Adrenal gland (tissue), 12 donors: ENCODE data around the gene ZBP1. TPM values are rescaled to one million over a fixed set of nuclear protein-coding genes. Genes with fewer than 3 reads are reported as not detected.

Experiments
- DNase-seq, 7 donors: peaks; one replicate each; pipeline ENCODE4 v3.0.0-alpha.2; 2019 to 2020
- H3K27ac ChIP-seq, 5 donors: fragments of 200-600 bp; sonication (generic) in 4 of 5; 1 replicate in 3 of 5; 2 replicates in 2 of 5; pipeline versions ENCODE4 v1.5.1 to v1.8.0; 2016 to 2020; ENCODE audit warnings: mild to moderate bottlenecking in 1 of 5
- H3K27me3 ChIP-seq: fragments of 200-600 bp; 2 replicates; pipeline ENCODE4 v1.8.0; 2021
- H3K36me3 ChIP-seq, 2 donors: fragments of 200-600 bp; replicated peaks in 1 of 2; 1 replicate in 1 of 2; 2 replicates in 1 of 2; pipeline versions ENCODE4 v1.5.1 to v1.8.0; 2018 to 2022
- H3K4me1 ChIP-seq, 2 donors: fragments of 200-600 bp; replicated peaks in 1 of 2; 1 replicate in 1 of 2; 2 replicates in 1 of 2; pipeline versions ENCODE4 v1.5.1 to v1.8.0; 2018 to 2021
- H3K4me3 ChIP-seq, 4 donors: fragments of 200-600 bp; sonication (generic) in 3 of 4; one replicate each; pipeline ENCODE4 v1.5.1; 2016 to 2018
- H3K9me3 ChIP-seq, 3 donors: fragments of 200-600 bp; sonication (generic) in 1 of 3; replicated peaks in 1 of 3; 1 replicate in 2 of 3; 2 replicates in 1 of 3; pipeline versions ENCODE4 v1.5.1 to v1.8.0; 2016 to 2021
- CTCF ChIP-seq, 6 experiments: fragments of 450-650 bp in 4 of 6; fragments of 200-600 bp in 2 of 6; sonication (generic) in 1 of 6; IDR thresholded peaks; 1 replicate in 5 of 6; 2 replicates in 1 of 6; pipeline versions ENCODE4 v1.5.1 to v1.8.0; 2016 to 2021; ENCODE audit warnings: antibody characterized with exemption in 6 of 6, mild to moderate bottlenecking in 2 of 6, moderate library complexity in 1 of 6
- POLR2A ChIP-seq, 2 donors: fragments of 450-650 bp; IDR thresholded peaks; one replicate each; pipeline ENCODE4 v1.6.1; 2017; ENCODE audit warnings: antibody characterized with exemption in 2 of 2, mild to moderate bottlenecking in 2 of 2, moderate library complexity in 1 of 2
- WGBS, 4 donors: extraction: QIAGEN DNeasy Blood & Tissue Kit in 2 of 4; methylation state at CpG; one replicate each; pipeline versions ENCODE4 v1.1.5 to v1.1.7; 2013 to 2017; 5-methylcytosine and 5-hydroxymethylcytosine counted together
- intact Hi-C, 2 donors: fragments of 100-400 bp; cut with DNase I; formaldehyde crosslinking; loops; one replicate each; pipeline versions ENCODE4 v1.14.1 to v1.15.0; 2022 to 2023
- polyA plus RNA-seq, 3 donors: library from polyadenylated mRNA; stranded (reverse); fragments of 200-250 nt in 2 of 3; fragments of 350-450 nt in 1 of 3; fragmentation: Illumina TruSeq in 1 of 3; extraction: RNeasy Lipid Tissue Mini Kit (QIAGEN cat#74804) in 1 of 3; gene quantifications; one replicate each; pipeline ENCODE4 v1.2.3, GENCODE V29; 2013 to 2014
- total RNA-seq, 9 donors: library from RNA; depleted of rRNA in 4 of 9; stranded (reverse); fragments of >200 nt in 4 of 9; fragments of 120-200 nt in 1 of 9; fragmentation: NEBNext Ultra II Directional in 1 of 9; extraction: Animal tissue kit (Norgen Biotek cat#: 25700) in 1 of 9; gene quantifications; one replicate each; pipeline versions ENCODE4 v1.1.0 to v1.2.4, GENCODE V29; 2013 to 2023
- donor health status: healthy with polysubstance abuse.
- donor health status: Bipolar disorder and iron deficiency.
- donor health status: DM: yes; HTN: yes; CAD: no.
- donor health status: DM: no; HTN: no; CAD: no.
- donor health status: DM: no; HTN: no; CAD: no.
- donor health status: DM: yes; HTN: yes; CAD: no.

The ZBP1 gene
- total and polyA plus RNA-seq, 12 donors, result 0.14 to 2.9 (median 0.68) TPM; not detected in 3

GRCh38 chr20:57555457-57556184, 64.6 kb downstream of the ZBP1 start:
- peaks cover 6% of the 10 kb centered on the region for H3K27me3 ChIP-seq
- H3K4me1 ChIP-seq, result peaks cover 0 to 2% of the 10 kb centered on the region in 2 donors
- intact Hi-C loops, result no loop called here
- WGBS, 4 donors, result 75 to 80% (median 76%) methylated on average over 11 of the region's 11 CpGs
- H3K27ac ChIP-seq, result no peak overlapping the region
- H3K9me3 ChIP-seq, result no peaks in the 10 kb centered on the region
- no peak overlapping the region for H3K4me3 ChIP-seq
- no peaks in the 10 kb centered on the region for H3K36me3 ChIP-seq
- TF ChIP-seq CTCF (IDR thresholded peaks at IDR 0.05) (no peak), POLR2A (IDR thresholded peaks at IDR 0.05) (no peak)
- no peak for DNase-seq

Other genes with a start within 250 kb of the ZBP1 start
- 10 to 100 TPM in 8 of 9 donors, 1 to 10 TPM in 1; 7.2 to 30.9 (median 14.5) TPM for gene RBM38, start 229.0 kb downstream of the ZBP1 start, total RNA-seq
- 10 to 100 TPM in 2 of 3 donors, 1 to 10 TPM in 1; 3.0 to 24.1 (median 10.5) TPM for gene RBM38, start 229.0 kb downstream of the ZBP1 start, polyA plus RNA-seq
- under 1 TPM in 2 of 9 donors, not detected in 7; 0.14 to 0.27 TPM for gene CTCFL, start 95.3 kb downstream of the ZBP1 start, total RNA-seq
- gene CTCFL, start 95.3 kb downstream of the ZBP1 start, polyA plus RNA-seq, result under 1 TPM in 1 of 3 donors, not detected in 2; 0.08 TPM
- 1 to 10 TPM in 3 of 9 donors, under 1 TPM in 6; 0.06 to 4.7 (median 0.68) TPM for gene PCK1, start 59.3 kb downstream of the ZBP1 start, total RNA-seq
- gene PCK1, start 59.3 kb downstream of the ZBP1 start, polyA plus RNA-seq, result 1 to 10 TPM in 1 of 3 donors, under 1 TPM in 2; 0.56 to 5.4 (median 0.62) TPM
- 10 to 100 TPM in 4 of 9 donors, 1 to 10 TPM in 5; 1.2 to 36.0 (median 9.7) TPM for gene PMEPA1, start 89.6 kb upstream of the ZBP1 start, total RNA-seq
- gene PMEPA1, start 89.6 kb upstream of the ZBP1 start, polyA plus RNA-seq, result 10 to 100 TPM in 2 of 3 donors, 1 to 10 TPM in 1; 9.5 to 13.2 (median 11.1) TPM